Measurements from ENCODE around the gene NOL4L.
"Not testable (repeated sequence)": the region's sequence is repeated elsewhere in the genome, so short reads cannot be mapped to it uniquely, and the experiment has no call there.

NOL4L gene

GRCh38 chr20:32510120-32510600 is 75.0 kb downstream of the NOL4L start:
- DNase-seq (ENCODE audit: low read depth, low spot score) = no peak

DNA sequence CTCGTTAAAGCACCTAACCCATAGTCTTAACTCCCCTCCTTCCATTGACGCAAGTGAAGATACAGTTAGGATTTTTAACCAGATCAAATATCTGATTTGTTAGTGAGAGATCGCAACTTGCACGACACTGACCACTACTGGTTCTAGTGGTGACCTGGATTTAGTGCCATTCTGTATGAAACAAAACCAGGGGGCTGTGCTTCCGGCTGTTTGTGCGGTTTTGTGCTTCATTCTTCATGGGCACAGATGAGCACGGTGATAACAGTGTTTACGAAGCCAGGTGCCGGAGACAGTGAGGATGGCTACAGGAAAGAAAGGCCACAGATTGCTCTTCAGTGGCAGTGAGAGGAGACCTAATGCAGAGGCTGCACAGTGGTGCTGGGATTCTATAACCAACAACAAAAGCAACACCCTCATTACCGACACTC is 75.5 kb downstream of the NOL4L start:
- no peak for DNase-seq (ENCODE audit: low read depth, low spot score)

DNA sequence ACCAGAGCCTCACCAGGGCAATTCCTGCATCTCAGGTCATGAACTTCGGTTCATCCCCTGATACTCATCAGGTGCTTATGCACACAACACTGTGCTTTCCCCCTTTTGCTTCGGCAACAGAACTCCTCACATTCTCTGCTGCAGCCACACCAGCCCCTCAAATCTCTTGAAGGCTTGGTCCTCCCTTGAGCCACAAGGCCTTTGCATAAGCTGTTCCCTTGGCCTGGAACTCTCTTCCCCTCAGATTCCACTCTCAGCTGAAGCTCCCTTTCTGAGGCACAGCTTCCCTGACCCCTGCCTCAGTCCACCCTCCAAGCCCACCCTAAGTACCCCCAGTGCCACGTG is 76.4 kb downstream of the NOL4L start:
- no peak for DNase-seq (ENCODE audit: low read depth, low spot score)

- DNase-seq (ENCODE audit: low read depth, low spot score) = no peak
Measured at GRCh38 chr20:32507998-32508774, 76.9 kb downstream of the NOL4L start.

DNA sequence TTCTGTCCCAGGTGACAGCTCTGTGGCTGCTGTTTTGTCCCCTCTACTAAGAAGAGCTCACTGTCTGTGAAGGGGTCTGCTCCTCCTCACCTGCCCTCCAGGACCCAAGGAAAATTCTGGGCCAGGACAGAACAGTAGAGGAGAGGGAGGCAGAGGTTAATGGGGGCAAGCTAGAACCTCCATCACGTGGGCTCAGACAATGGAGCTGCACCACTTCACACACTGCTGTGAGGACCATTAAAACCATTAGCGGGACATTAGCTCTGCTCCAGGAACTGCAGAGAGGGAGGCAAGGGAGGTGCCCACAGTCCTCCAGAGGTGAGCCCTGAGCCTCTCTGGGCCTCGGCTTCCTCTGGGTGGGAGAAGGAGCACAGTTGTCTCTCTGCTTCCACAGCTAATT is 78.4 kb downstream of the NOL4L start:
- DNase-seq (ENCODE audit: low read depth, low spot score) = no peak

DNA sequence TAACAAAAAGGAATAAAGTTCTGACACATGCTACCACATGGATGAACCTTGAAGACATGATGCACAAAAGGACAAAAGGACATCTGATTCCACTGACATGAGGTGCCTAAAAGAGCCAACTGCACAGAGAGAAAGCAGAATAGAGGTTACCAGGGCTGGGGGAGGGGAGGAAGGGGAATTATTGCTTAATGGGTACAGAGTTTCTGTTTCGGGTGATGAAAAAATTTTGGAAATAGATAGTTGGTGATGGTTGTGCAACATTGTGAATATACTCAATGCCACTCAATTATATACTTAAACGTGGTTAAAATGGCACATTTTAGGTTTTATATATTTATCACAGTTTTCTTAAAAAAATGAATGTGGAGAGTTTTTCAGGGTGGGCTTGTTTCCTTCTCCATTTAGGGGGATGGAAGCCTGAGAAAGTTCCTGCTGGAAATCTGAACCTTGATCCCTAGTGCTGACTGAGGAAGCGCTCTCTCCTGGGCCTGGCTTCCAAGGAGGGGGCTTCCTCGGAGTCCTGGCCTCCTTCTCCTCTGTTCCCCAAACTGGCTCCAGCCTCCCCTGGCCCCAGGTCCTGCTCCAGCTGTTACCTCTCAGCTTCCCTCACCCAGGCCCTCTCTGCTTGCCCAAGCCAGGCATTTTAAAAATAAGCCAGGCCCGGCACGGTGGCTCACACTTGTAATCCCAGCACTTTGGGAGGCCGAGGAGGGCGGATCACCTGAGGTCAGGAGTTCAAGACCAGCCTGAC is 79.2 kb downstream of the NOL4L start:
- DNase-seq (ENCODE audit: low read depth, low spot score) = no peak

- DNase-seq (ENCODE audit: low read depth, low spot score) = no peak
Measured at GRCh38 chr20:32501709-32502108, 83.4 kb downstream of the NOL4L start.

GRCh38 chr20:32497589-32498224 is 87.4 kb downstream of the NOL4L start:
- no peak for DNase-seq (ENCODE audit: low read depth, low spot score)

DNA sequence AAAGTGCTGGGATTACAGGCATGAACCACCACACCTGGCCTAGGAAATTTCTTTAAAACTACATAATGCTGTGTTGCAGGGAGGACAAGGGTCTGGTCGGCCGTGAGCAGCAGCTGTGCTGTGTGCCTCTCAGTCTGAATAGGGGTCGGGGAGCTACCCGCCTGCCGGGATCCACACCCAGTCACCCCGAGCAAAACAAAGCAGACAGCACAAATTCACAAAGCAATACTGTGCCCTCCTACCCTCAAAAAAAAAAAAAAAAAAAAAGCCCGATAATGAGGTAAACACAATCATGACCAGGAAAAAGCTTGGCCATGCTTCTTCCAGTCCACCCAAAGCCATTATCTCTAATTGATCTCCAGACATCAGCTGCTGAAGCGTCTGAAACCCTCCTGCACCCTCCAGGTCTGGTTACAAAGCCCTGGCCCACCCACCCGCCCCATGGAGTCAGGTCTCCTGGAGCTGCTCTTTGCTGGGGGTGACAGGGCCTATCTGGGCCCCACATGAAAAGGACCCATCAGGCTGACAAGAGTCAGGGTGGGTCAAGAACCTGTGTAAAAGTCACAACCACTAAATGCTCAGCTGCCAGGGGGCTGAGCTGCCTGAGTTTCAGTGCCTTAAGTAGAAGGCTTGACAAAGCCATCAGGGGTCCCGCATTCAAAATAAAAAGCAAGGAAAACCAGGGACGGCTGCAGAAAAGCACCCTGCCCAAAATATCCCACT is 88.2 kb downstream of the NOL4L start:
- DNase-seq (ENCODE audit: low read depth, low spot score) = no peak

GRCh38 chr20:32495949-32496348 is 89.2 kb downstream of the NOL4L start:
- DNase-seq (ENCODE audit: low read depth, low spot score) = no peak

DNA sequence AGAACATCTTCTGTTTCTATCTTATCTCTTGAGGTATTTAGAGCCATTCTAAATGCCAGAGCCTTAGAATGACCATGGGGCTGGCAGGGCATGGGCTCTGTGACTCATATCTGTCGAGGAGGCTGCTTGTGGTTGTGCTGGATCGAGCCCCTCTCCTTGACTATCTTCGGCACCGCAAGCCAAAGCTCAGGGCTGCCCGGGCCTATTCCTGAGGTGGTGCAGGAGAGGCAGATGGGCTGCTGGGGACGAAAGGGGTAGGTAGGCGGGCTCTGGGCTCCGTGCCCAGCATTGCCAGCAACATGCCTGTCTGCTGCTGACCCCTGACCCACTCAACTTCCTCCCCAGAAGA is 89.9 kb downstream of the NOL4L start:
- no peak for DNase-seq (ENCODE audit: low read depth, low spot score)

- no peak for DNase-seq (ENCODE audit: low read depth, low spot score)
Measured at GRCh38 chr20:32494483-32495216, 90.5 kb downstream of the NOL4L start.

DNA sequence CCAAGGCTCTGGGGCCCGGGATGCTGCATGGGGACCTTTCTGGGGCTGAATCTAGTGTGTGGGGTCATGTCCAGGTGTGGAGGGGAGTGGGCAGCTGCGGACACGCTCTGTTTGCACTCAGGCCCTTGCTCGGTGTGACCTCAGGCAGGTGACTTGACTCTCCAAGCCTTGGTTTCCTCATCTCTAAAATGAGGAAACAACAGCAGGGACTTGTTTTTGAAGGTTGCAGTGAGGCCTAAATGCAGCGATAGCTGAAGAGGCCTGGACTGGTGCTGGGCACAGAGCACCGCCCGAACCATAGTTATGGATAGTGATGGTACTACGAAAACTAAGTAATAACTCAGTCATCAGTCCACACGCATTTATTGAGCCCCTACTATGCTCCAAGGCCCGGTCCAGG is 91.8 kb downstream of the NOL4L start:
- DNase-seq (ENCODE audit: low read depth, low spot score) = no peak

- DNase-seq (ENCODE audit: low read depth, low spot score) = not testable (repeated sequence)
Measured at GRCh38 chr20:32491764-32492151, 93.4 kb downstream of the NOL4L start.

DNA sequence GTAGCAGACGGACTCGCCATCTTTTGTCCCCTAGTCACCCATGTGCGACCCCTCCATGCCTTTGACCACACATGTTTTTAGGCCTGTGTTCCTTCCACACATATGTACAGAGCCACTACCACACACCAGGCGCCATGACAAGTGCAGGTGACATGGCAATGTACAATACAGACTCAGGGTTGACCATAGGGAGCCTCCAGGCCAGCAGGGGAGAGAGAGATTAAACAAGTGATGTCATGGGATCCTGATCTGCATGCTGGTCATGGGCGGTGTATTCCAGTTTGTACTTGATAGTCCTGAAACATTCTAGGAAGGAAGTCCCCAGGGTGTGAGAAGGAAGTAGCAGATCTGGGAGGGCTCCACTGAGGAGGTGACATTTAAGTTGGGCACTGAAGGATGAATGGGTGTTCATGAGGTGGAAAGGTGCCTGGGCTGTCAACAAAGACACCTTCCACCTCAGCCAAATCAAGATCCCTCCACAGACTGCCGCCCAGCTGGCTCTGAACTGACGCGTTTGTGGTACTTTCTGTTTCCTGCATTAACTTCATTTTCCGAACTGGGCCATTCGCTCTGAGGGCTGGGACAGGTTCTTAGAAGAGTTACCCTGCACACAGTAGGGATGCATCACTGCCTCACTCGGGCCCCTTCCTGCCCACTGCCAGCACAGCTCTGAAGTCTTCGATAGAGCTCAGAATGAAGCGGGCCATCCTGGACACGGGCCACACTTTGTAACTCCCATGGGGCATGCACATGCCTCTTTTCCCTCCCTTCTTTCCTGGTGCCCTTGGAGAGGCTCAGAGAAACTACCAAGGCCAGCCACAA is 94.0 kb downstream of the NOL4L start:
- no peak for DNase-seq (ENCODE audit: low read depth, low spot score)

GRCh38 chr20:32488066-32488838 is 96.9 kb downstream of the NOL4L start:
- no peak for DNase-seq (ENCODE audit: low read depth, low spot score)

GRCh38 chr20:32487381-32487780 is 97.8 kb downstream of the NOL4L start:
- DNase-seq (ENCODE audit: low read depth, low spot score) = no peak

DNA sequence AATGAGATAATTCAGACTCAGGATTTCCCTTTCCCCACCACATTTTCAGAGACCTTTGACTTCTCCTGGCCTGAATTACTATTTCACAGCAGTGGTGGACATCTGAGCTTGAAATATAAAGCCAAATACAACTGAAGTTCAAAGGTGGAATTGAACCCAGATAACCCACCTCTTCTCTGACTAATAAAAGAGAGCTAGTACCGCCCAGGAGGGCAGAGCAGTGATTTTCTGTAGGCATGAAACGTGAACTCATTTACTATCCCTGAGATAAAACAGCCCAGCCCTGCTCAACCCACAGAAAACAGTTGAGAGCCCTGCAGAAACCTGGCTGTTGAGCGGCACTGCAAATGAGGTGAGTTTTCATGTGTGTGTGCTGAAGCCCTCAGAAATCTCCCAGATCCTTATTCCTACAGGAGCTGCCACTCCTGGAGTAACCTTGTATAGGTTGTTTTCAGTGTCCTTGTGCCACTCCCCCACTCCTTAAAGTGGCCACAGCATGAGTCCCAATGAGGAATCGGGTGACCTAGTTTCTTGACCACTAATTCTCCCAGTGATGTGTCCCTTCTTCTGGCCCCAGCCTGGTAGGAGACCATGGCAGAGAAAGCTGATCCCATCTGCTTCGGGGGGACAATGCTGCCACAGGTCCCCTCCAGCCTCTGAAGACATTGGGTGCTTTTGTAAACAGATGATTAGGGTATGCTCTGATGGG is 99.2 kb downstream of the NOL4L start:
- no peak for DNase-seq (ENCODE audit: low read depth, low spot score)
